Esophagus muscularis mucosa (tissue), 4 donors: ENCODE data around the gene CASKIN2. TPM values are rescaled to one million over a fixed set of nuclear protein-coding genes. Genes with fewer than 3 reads are reported as not detected.
A peak's percentile ranks its signal among the peaks of the same experiment; 100 is the strongest.

ENCODE experiments used
- DNase-seq: peaks from one replicate; pipeline ENCODE4 v3.0.0-alpha.2; 2017; ENCODE audit errors: extremely low spot score
- H3K27ac ChIP-seq, 4 donors: fragments of 200-600 bp; sonication (generic); replicated peaks in 1 of 4; 1 replicate in 3 of 4; 2 replicates in 1 of 4; pipeline ENCODE4 v1.5.1; 2016 to 2019; ENCODE audit warnings: mild to moderate bottlenecking in 1 of 4
- H3K27me3 ChIP-seq, 4 donors: fragments of 200-600 bp; sonication (generic); one replicate each; pipeline versions ENCODE4 v1.5.1 to v1.6.0; 2016 to 2019
- H3K36me3 ChIP-seq, 4 donors: fragments of 200-600 bp; sonication (generic); one replicate each; pipeline ENCODE4 v1.5.1; 2016 to 2019
- H3K4me1 ChIP-seq, 4 donors: fragments of 200-600 bp; sonication (generic); one replicate each; pipeline ENCODE4 v1.5.1; 2016 to 2019
- H3K4me3 ChIP-seq, 4 donors: fragments of 200-600 bp; sonication (generic); 1 replicate in 2 of 4; 2 replicates in 2 of 4; pipeline ENCODE4 v1.5.1; 2016 to 2019; ENCODE audit warnings: mild to moderate bottlenecking in 4 of 4, moderate library complexity in 1 of 4
- H3K9me3 ChIP-seq, 4 donors: fragments of 200-600 bp; sonication (generic); 1 replicate in 3 of 4; 2 replicates in 1 of 4; pipeline ENCODE4 v1.5.1; 2016 to 2019
- EP300 ChIP-seq: sonication (generic); formaldehyde crosslinking; IDR thresholded peaks from one replicate; pipeline ENCODE4 v1.6.1; 2017; ENCODE audit warnings: antibody characterized with exemption
- POLR2A ChIP-seq: fragments of 450-650 bp; IDR thresholded peaks from one replicate; pipeline ENCODE4 v1.6.1; 2017; ENCODE audit warnings: antibody characterized with exemption, moderate library complexity, mild to moderate bottlenecking, low read depth
- POLR2AphosphoS5 ChIP-seq, 2 donors: sonication (generic); formaldehyde crosslinking; IDR thresholded peaks; one replicate each; pipeline ENCODE4 v1.6.1; 2017; ENCODE audit warnings: antibody characterized with exemption in 2 of 2
- WGBS: methylation state at CpG from one replicate; pipeline ENCODE4 v1.1.5; 2018; 5-methylcytosine and 5-hydroxymethylcytosine counted together
- intact Hi-C: fragments of 100-400 bp; cut with DNase I; formaldehyde crosslinking; loops from one replicate; pipeline ENCODE4 v1.15.1; 2023
- total RNA-seq, 4 donors: library from RNA; depleted of rRNA; stranded (reverse); fragments of >200 nt; gene quantifications; one replicate each; pipeline versions ENCODE4 v1.1.0 to v1.2.1, GENCODE V29; 2016
- TF ChIP-seq, protein P1 (sequence below), 3 experiments: fragments of 200-600 bp in 2 of 3; fragments of 450-650 bp in 1 of 3; sonication (generic) in 2 of 3; IDR thresholded peaks; one replicate each; pipeline ENCODE4 v1.5.1; 2017 to 2019; ENCODE audit warnings: antibody characterized with exemption in 3 of 3, mild to moderate bottlenecking in 2 of 3, moderate library complexity in 1 of 3

Gene CASKIN2
- total RNA-seq, 4 donors from 2014 or later: 16.2 to 43.5 (median 35.5) TPM

DNA sequence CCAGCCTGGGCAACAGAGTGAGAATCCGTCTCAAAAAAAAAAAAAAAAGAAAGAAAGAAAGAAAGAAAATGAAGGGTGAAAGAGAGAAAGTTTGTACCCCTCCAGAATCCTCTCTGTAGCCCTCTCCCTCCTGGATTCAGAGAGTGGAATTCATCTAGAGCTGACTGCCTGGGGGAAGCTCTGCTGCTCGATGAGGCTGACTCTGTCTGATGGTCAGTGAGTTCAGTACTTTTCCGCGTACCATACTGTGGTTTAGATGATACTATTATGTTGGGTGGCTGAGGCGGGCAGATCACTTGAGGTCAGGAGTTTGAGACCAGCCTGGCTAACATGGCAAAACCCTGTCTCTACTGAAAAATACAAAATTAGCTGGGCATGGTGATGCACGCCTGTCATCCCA lies 44.1 kb downstream of the CASKIN2 start:
- no peaks in the 10 kb centered on the region for H3K27me3 ChIP-seq
- peaks cover 0 to 24% (median 22%) of the 10 kb centered on the region in 4 donors for H3K36me3 ChIP-seq
- TF ChIP-seq, protein P1, sequence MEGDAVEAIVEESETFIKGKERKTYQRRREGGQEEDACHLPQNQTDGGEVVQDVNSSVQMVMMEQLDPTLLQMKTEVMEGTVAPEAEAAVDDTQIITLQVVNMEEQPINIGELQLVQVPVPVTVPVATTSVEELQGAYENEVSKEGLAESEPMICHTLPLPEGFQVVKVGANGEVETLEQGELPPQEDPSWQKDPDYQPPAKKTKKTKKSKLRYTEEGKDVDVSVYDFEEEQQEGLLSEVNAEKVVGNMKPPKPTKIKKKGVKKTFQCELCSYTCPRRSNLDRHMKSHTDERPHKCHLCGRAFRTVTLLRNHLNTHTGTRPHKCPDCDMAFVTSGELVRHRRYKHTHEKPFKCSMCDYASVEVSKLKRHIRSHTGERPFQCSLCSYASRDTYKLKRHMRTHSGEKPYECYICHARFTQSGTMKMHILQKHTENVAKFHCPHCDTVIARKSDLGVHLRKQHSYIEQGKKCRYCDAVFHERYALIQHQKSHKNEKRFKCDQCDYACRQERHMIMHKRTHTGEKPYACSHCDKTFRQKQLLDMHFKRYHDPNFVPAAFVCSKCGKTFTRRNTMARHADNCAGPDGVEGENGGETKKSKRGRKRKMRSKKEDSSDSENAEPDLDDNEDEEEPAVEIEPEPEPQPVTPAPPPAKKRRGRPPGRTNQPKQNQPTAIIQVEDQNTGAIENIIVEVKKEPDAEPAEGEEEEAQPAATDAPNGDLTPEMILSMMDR (IDR thresholded peaks at IDR 0.05): no peak
- TF ChIP-seq POLR2AphosphoS5 (IDR thresholded peaks at IDR 0.05) (no peak), EP300 (no peak), POLR2A (no peak)
- intact Hi-C loops: no loop called here
- H3K27ac ChIP-seq: no peak overlapping the region
- DNase-seq: no peak
- no peak overlapping the region for H3K4me3 ChIP-seq
- no peaks in the 10 kb centered on the region for H3K9me3 ChIP-seq
- H3K4me1 ChIP-seq: peaks cover 26 to 43% (median 39%) of the 10 kb centered on the region in 4 donors
- 91% methylated on average over 6 of the region's 6 CpGs for whole genome bisulfite sequencing

- Histone ChIP-seq H3K4me3 (no peak overlapping the region), H3K9me3 (no peaks in the 10 kb centered on the region), H3K4me1 (peaks cover 9 to 25% (median 18%) of the 10 kb centered on the region in 4 donors), H3K27me3 (no peaks in the 10 kb centered on the region), H3K36me3 (peaks cover 0 to 25% (median 22%) of the 10 kb centered on the region in 4 donors), H3K27ac (peak overlapping the region in 3 of 4 donors; percentile 23 to 47 (median 47))
- DNase-seq: no peak
- no peak for TF ChIP-seq POLR2A
- no peak for TF ChIP-seq EP300
- no peak for TF ChIP-seq POLR2AphosphoS5 (IDR thresholded peaks at IDR 0.05)
- TF ChIP-seq, protein P1 (IDR thresholded peaks at IDR 0.05): no peak
- intact Hi-C loops: no loop called here
- 89% methylated on average over 10 of the region's 13 CpGs for WGBS
Observed at GRCh38 chr17:75468779-75469373, 46.5 kb downstream of the CASKIN2 start.

DNA sequence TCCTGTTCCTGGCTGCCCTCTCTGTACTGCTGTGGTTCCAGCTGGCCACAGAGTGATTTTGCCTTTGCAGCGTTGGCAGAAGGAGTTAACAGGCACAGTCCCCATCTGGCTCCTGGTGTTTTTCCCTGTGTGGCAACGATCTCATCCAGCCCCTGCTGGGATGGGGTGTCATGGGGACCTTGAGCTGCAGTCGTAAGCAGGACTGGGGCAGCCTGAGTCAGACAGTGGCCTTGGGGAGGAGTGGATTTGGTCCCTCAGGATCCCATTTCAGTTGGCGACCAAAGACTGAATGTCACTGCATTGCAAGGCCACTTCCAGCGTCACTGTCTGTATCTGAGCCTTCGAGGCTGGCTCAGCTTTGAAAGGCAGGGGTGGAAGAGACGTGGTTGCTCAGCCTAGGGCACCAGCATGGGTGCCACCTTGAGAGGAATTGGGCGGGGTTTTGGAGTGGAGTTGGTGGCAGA lies 47.0 kb downstream of the CASKIN2 start:
- Histone ChIP-seq H3K27me3 (no peaks in the 10 kb centered on the region), H3K4me3 (no peak overlapping the region), H3K4me1 (peaks cover 9 to 25% (median 18%) of the 10 kb centered on the region in 4 donors), H3K9me3 (no peaks in the 10 kb centered on the region), H3K27ac (peak overlapping the region in 3 of 4 donors; percentile 23 to 47 (median 47)), H3K36me3 (peaks cover 0 to 21% (median 20%) of the 10 kb centered on the region in 4 donors)
- TF ChIP-seq POLR2A: no peak
- no peak for TF ChIP-seq POLR2AphosphoS5 (IDR thresholded peaks at IDR 0.05)
- TF ChIP-seq, protein P1 (IDR thresholded peaks at IDR 0.05): no peak
- no peak for TF ChIP-seq EP300
- 64% methylated on average over 8 of the region's 8 CpGs for WGBS
- no peak for DNase-seq
- intact Hi-C loops: no loop called here

DNA sequence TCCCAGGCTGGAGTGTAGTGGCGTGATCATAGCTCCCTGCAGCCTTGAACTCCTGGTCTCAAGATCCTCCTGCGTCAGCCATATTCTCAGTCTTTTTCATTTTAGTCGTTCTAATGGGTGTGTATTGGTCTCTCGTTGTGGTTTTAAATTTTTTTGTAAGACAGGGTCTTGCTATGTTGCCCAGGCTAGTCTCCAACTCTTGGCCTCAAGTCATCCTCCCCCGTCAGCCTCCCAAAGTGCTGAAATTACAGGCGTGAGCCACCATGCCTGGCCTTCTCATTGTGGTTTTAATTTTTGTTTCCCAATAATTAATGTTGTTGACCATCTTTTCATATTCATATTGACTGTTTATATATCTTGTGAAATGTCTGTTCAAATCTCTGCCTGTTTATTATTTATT lies 50.3 kb downstream of the CASKIN2 start:
- WGBS: 91% methylated on average over 6 of the region's 6 CpGs
- intact Hi-C loops: no loop called here
- TF ChIP-seq POLR2AphosphoS5 (IDR thresholded peaks at IDR 0.05) (no peak), EP300 (no peak), POLR2A (no peak)
- TF ChIP-seq, protein P1 (IDR thresholded peaks at IDR 0.05): no peak

DNA sequence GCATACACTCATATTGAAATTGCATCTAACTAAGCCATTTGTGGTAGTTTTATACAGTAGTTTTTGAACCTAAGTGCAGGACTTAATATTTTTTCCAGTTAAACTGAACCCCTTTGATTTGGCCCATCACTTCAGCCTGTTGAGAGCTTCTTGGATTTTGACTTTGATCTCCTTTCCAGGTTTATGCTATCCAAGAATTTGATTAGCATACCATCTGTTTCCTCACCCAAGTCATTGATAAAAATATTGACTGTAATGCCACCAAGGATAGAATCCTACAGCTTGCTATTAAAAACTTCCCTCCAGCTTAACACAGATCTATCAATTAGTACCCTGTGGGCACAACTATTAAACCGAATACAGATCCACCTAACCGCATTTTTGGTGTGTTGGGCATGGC lies 51.7 kb downstream of the CASKIN2 start:
- DNase-seq: no peak
- H3K27me3 ChIP-seq: no peaks in the 10 kb centered on the region
- peaks cover 19 to 30% (median 25%) of the 10 kb centered on the region in 4 donors for H3K4me1 ChIP-seq
- no peaks in the 10 kb centered on the region for H3K9me3 ChIP-seq
- WGBS: 94% methylated on average over 2 of the region's 2 CpGs
- intact Hi-C loops: no loop called here
- TF ChIP-seq POLR2A (no peak), POLR2AphosphoS5 (IDR thresholded peaks at IDR 0.05) (no peak), EP300 (no peak)
- TF ChIP-seq, protein P1 (IDR thresholded peaks at IDR 0.05): no peak
- H3K36me3 ChIP-seq: peaks cover 0 to 3% (median 0%) of the 10 kb centered on the region in 4 donors
- no peak overlapping the region for H3K27ac ChIP-seq
- no peak overlapping the region for H3K4me3 ChIP-seq

More for the DNA sequence above, 50.3 kb downstream of the CASKIN2 start:
- Histone ChIP-seq H3K4me3 (no peak overlapping the region), H3K27me3 (no peaks in the 10 kb centered on the region), H3K4me1 (peaks cover 10 to 18% (median 15%) of the 10 kb centered on the region in 4 donors), H3K36me3 (peaks cover 0 to 3% (median 0%) of the 10 kb centered on the region in 4 donors), H3K27ac (no peak overlapping the region), H3K9me3 (no peaks in the 10 kb centered on the region)
- DNase-seq: no peak
